GM12801 (cell line): ENCODE data around the gene CSTF2T.

Experiments
- CTCF ChIP-seq: IDR thresholded peaks from one replicate; pipeline ENCODE4 v1.5.1; 2011; ENCODE audit warnings: control low read depth; ENCODE audit not compliant: insufficient read length; ENCODE audit errors: extremely low read depth

The CSTF2T gene

GRCh38 chr10:51733057-51733456, 33.7 kb upstream of the CSTF2T start:
- TF ChIP-seq CTCF: no peak

- TF ChIP-seq CTCF: no peak
These were observed 30.6 kb upstream of the CSTF2T start for GRCh38 chr10:51729822-51730555.

- TF ChIP-seq CTCF: no peak
These were observed 24.6 kb upstream of the CSTF2T start for GRCh38 chr10:51724038-51724437.

GRCh38 chr10:51718804-51719291, 19.5 kb upstream of the CSTF2T start:
- TF ChIP-seq CTCF: no peak

GRCh38 chr10:51716981-51717380, 17.6 kb upstream of the CSTF2T start:
- TF ChIP-seq CTCF: no peak

GRCh38 chr10:51711519-51711891, 12.1 kb upstream of the CSTF2T start:
- TF ChIP-seq CTCF: no peak

- TF ChIP-seq CTCF: no peak
These were observed 10.1 kb upstream of the CSTF2T start for GRCh38 chr10:51709324-51709972.
